NCI-H1092 treated with DMSO at 0.1 percent for 48 hours (cell line): ENCODE data around the gene SYT6.

ENCODE experiments used
- DNase-seq: peaks from one replicate; lab custom pipeline; 2025; lab: John Stamatoyannopoulos, UW

Gene SYT6

DNA sequence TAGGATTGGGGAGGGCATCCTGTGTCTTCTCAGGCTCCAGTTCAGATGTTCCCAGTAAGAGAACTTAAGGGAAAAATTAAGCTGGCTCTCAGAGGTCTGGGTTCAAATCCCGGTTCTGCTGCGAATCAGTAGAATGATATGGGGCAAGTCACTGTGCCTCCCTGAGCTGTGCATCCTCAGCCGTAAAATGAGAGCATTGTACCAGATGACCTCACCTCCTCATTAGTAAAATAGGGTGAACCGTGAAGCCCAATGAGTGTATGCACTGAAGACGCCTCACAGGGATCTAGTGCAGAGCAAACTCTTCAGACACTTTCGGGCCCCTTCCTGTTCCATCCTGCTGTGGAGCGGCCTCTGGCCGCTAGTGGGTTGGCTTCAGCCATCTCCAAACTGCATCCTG lies 36.0 kb downstream of the SYT6 start:
- DNase-seq, result no peak

DNA sequence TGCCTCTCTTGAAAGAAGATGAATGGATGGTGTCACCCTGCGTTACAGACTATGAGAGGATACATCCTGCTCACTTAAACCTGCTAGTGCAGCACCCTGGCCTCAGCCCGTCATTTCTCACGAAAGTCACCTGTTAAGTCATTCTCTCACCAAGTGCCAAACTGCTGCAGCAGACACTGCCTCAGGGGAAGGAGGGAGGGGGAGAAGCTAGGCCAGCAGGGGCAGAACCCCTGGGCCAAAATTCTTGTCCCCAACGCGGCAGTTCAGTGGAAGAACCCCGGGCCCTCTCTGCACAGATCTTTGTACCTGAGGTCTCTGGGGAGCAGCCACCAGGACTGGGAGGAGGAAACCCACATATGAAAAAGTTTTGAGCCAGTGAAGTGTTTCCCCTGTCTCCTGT lies 37.6 kb downstream of the SYT6 start:
- DNase-seq, result no peak

DNA sequence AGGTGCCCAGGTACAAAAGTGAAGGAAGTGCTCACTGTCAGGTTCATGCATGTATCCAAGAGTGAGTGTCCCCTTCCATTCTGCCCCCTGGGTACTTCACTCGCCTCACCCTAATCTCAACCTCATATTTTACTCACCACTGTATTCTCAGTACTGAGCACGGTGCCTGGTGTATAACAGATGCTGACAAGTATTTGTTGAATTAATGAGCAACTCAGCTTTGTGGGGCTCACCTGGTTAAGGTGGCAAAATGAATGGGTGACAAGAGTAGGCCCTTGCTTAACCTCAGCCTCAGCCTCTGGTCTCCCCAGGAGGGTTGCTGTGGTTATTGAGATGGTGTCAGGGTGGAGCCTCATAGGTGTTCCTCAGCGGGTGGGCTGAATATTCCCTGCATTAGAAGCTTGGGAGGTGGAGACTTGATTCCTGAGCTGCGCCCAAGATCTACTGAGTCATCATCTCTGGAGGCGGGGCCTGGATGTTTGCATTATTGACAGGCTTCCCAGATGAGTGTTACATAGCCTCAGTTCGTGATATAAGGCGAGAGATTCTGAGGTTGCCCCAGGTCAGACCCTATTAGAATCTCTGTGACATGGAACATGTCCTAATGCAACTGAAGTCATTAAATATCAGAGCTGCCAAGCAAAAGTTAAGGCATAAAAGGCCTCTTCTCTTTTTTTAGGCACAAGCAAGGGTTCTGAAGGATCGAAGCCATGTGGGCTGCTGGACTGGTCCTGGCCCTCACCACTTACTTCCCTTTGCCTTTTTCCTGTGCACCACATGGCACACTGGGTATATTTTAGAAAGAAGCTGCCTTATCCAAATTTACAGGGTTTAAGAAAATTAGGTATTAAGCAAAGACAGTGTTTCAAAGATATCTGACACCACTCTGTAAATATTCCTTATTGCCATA lies 39.2 kb downstream of the SYT6 start:
- DNase-seq, result no peak

DNA sequence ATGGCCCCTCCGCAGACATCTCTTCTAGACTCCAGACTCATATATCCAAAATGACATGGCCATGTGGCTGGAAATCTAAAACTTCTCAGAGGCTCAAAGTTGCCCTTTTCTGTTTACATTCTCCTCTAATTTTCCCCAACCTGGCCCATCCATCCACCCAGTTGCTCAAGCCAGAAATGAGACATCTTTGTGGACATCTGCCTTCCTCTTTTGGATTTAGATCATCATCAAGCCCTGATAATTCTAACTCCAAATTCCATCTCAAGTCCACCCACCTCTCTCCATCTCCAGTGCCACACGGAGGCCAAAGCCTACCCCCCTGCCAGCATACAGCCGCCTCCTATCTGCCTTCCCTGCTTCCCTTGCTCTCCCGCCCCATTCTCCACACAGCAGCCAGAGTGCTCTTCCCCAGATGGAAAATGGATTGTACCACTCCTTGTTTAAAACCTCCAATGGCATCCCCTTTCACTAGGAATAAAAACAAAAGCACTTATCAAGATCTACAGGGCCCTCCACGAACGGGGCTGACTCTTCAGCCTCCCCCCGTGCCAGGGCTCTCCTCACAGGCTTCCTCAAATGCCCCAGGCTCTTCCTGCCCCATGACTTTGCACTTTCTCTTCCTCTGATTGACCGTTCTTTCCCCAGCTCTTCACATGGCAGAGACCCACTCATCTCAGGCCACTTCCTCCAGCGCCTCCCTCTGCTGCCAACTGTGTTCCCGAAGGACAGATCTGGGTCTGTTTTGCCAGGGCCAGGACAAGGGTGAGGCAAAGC lies 40.1 kb downstream of the SYT6 start:
- DNase-seq, result no peak

DNA sequence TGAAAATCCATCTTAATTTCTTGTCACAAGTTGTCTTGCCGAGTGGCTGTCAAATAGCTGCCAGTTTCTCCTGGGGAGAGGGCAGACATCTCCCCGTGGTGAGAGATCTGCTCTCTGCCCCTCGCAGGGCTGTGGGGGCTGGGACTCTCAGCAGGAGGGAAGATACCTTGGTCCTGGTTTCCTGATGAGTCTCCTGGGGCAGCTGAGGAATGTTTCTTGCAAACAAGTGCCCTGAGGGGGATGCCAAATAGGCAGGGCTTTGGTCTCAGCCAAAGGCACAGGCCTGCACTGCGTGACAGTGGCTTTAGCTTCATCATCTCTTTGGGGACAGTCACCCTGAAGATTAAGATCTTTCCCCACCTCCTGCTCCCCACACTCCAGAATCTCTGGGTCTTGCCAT lies 40.9 kb downstream of the SYT6 start:
- no peak for DNase-seq

DNA sequence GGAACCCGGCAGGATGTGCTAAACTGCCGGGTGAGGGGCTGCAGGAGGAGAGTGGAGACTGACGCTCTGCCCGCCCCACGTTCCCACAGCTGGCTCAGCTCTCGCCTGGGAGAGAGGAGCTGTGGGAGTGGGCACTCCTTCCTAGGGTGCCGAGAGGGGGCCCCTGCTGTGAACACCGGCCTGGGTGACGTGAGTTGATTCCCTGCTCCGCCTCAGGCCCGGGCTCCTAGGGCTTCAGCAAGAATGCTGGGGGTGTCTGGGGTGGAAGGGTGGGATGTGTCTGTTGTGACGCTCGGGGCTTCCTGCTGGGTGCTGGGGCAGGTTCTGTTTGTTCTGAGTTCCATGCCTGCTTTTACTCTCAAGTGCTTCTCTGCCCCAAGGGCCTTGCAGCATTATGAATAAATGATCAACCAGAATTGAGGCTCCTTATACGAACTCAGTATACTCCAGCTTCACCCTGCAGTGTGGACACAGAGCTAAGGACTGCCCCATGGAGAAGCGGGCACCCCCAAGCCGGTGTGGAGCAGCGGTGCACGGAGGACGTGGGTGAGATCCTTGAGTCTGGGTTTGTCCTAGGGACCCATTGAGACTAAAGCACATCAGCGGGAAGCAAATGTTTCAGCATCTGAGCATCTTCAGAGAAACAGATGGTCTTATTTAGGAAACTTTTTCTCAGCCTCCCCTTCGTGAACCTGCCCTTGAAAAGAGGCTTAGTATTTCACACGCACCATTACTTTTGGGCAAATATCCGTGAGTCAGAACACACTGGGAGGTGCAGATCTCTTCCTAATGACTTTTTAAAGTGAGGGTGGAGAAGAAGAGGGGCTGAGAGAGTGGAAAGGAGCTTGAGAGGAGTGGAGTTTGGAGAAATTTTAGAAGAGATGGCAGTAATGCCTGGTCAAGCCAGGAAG lies 41.7 kb downstream of the SYT6 start:
- no peak for DNase-seq

DNA sequence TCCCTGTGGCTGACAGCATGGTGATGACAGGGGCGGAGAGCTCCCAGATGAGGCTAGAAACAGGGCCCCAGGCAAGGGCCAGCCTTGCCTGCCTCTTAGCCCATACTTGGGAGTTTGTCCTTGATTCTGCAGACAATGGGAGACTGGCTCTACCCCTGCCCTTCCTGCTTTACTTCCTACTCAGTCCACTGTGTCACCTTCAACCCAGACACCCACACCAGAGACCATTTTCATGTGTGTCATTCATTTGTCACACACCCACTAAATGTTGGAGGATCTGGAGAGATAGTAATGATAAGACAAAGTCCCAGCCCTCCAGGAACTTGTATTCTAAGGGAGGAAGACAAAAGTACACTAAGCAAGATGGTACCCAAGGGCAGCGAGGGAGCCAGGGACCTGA lies 43.7 kb downstream of the SYT6 start:
- DNase-seq, result no peak

DNA sequence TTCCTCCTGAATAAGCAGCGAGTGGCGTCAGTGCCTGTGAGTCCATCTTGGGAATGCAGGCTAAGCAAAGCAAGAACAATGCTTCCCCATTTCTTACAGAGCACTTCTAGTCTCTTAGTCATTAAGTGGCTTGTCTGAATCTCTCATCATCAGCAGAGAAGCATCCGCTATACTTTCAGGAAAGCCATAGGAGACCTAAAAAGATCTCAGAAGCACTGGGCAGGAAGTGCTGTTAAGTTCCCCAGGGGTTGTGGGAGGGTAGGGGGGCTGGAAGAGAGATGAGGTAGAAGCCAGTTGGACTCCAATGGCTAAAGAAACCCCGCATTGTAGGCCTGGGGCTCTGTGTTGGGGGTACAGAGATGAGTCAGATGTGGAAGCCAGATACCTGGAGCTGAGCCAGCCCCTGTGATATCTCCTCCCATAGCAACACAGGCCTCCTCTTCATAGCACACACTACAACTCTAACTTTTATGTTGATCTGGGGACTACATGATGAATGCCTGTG lies 44.9 kb downstream of the SYT6 start:
- DNase-seq, result no peak

DNA sequence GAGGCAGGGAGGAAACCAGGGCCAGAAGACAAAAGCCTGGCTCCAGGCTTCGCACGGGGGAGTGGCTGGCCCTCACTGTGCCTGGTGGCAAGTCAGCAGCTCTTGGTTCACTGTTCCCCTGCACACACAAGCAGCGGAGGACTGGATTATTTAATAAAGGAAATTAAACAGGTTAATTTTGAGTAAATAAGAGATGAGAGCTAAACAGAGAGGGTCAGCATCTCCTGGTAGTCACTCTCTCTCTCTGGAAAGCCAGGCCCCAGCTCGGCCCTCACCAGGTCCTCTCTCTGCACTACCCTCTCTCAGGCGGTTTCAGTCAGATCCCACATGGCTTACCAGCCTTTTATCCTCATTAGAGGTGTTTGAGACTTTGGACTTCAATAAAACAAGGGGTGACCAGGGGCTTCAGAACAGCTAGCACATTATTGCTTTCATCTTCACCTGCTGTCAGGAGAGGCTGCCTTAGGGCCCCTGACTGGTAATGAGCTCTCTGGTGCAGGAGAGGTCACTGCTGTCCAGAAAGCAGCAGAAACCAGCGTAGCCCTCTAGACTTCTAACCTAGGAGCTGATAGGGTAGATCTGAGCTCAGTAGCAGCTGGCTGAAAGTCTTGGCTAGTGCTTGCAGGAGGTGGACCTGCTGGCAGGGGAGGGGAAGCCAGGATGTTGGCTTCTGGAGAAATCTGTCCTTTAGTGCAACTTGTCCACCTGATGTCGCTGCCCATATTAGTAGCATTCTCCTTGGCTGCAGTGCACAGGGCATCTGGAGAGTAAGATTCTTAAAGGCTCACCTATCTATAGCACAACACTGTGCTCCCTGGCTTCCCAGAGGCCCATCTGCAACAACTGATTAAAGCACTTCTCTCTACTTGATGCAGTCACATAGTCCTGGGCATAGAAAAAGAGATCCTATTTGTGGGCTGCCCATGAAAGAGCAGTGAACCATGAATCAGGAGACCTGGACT lies 45.9 kb downstream of the SYT6 start:
- DNase-seq, result peak; percentile 82

DNA sequence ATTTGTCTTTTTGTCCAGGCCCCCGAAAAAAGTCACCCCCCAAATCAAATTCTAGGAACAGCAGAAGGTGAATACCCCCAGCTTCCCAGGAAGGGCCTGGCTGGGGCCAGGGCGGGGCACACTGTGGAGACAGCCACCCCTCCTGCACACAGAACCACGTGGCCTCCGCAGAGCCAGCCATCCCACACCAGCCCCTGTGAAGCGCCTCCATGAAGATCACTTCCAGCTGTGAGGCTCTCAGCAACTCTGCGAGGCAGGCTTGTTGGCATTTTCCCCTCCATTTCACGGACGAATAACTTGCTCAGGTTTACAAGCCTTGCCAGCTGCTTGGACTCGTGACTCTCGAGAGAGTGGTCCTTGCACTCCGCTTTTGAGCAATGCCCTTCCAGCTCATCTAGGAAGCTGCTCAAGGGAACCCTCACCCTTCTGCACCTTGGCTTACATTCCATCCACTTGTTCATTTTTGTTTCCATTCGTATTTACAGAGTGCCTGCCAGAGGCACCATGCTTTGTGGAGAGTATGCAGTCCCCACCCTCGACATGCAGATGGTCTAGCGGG lies 48.2 kb downstream of the SYT6 start:
- DNase-seq, result peak; percentile 81

DNA sequence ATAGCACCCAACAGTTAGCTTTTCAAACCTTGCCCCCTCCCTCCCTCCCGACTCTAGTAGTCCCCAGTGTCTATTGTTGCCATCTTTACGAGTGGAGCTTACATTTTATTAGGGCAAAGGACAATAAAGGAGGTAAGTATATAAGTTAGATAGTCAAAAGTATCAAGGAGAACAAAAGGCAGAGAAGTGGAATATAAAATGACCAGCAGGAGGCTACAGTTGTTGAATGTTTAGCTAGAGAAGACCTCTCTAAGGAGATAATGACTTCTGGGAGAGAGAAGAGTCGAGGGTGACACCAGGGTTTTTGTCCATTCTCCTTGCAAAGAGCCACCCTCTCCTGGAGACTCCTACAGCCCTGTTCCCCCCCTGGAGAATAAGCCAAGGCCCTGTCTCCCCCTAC lies 48.7 kb downstream of the SYT6 start:
- peak; percentile 47 for DNase-seq

DNA sequence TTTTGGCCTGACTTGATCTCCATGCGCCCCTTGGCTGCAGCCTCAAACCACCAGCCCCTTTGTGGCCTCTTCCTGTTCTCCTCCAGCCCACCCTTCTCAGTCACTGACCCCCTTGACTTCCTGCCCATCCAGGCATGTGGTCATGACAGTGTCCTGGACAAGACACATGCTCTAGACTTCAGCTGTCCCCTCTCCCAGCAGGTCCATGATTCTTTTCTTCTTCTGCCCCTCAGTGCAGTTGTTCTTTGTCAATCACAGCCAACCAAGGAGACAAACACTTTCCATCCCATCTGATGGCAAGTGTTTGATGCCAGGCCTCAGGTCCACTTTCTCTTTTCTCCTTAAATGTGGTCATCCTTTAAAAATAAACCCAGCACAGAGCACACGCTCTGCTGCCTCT lies 49.7 kb downstream of the SYT6 start:
- DNase-seq, result no peak

DNA sequence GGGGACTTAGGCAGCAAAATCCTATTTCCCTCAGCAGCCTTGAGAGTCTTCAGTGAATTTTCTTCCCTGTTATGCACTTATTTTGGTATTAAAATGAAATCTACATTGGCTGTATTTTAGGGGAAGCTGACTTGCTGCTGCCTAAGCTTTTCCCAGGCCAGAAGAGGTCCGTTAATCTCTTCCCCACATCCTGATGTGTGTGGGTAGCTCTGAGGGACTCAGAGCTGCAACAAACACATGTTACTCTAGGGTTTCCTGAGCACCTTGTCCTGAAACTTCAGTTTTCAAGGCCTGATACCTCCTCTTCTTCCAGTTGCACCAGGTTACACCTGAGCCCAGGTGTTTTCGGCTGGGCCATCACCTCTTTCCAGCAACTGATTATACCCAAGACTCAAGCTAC lies 51.5 kb downstream of the SYT6 start:
- DNase-seq, result no peak

DNA sequence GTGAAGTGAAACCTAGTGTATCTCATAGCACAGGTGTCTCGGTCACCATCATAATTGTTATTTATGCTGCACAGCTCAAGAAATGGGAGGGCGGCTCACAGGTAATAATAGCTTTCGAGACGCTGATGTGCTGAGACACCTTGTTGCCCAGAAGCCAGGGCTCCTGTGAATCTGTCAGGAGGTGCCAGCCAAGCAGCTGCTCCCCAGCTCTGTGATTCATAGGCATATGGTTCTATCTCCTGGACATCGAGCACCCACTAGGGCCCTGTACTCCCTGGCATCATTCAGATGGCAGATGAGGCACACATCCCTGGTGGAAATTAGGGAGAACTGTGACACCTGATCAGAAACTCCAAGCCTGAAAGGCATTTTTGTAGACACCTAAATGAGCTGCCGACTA lies 53.5 kb downstream of the SYT6 start:
- DNase-seq, result peak; percentile 29

DNA sequence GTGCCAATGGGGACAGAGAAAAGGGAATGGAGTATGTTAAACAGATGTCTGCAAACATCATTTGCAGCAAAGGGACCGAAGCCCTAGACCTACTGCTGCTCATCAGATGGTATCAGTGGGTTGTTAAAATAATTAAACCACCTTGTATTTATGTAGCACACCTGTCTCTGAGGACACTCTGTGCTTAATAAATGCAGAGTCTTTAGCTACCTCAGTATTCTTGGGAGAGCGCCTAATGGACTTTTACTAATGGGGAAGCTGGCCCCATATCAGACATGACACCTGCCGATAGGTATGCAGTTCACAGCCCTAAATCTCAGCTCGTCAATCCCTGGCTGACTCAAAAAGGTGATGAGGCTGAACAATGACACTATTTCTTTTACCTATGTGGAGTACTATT lies 54.4 kb downstream of the SYT6 start:
- peak; percentile 37 for DNase-seq

DNA sequence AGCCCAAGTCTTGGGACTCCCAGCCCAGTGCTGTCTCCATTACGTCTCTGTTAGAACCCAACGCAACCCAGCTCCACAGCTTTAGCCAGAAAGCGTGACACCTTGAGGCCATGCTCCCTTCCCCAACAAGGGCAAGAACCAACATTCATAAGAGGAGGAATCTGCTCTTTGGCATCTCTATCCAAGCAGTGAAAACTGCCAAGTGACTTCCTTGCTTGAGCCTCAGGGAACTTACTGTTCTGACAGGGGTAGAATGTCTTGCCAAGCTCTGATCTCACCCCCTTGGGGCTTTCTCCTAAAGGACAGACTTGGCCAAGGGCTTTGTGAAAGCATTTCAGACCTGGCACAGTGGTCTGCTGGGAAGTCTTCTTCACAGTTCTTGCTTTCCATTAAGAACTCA lies 56.6 kb downstream of the SYT6 start:
- DNase-seq, result no peak

DNA sequence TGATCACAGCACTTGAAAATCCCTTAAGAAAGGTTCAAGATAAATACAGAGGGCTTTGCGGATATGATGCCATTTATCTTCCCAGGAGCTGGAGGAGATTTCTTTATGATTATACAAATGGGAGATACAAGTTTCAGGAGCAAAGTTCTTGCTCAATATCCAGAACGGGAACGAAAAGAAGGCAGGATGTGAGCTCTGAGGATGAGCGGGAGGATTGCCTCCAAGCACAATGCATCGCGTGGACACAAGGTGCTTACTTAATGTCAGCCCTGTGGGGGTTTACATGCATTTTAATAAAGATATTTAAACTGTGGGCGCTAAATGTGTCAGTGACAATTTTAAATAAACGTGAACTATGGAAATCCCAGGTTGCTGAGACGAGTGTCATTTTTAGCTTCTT lies 59.0 kb downstream of the SYT6 start:
- no peak for DNase-seq

DNA sequence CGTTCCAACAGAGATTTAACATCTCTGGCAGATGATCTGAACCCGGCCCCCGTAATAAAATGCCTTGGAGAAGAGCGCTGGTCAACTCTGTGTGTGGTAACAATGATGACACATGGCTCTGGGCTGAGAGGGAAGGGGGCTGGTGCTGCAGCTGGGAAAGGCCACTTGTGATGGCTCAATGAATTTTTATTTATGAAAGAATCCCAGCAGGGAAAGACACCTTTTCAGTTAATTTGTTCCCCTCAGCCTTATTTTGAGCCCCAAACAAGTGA lies 59.4 kb downstream of the SYT6 start:
- DNase-seq, result no peak

DNA sequence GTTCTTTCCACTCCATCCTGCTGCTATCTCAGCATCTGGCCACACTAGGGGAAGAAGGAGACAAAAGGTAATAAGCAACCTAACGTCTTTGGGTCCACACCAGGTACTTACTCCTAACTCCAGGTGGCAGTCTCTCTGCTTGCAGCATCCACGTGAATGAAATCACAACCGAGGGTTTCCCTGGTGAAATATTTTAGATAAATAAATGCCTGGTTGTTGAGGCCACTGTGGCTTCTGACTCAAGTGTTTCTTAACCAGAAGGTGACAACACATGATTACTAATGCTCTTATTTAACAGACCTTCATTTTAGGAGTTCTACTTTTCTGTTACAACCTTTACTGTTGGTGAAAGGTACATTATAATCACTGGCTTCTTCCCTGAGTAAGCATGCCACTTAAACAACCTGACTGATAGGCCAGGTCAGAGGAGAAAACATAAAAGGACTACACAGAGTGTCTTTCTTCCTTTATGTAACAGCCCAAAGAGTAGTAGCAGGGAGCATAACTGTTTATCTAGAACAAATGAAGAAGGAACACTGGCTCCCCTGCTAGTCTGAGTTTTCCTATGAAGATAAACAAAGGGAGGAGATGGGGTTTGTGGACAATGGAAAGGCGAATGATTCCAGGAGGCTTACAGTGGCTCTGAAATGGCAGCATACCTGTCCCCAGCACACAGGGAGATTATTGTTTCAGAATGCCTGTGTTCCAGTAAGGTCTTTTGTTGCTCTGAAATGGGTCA lies 59.9 kb downstream of the SYT6 start:
- no peak for DNase-seq
